Heart right ventricle (tissue), 16 donors: Measurements from ENCODE around the gene B4GALT6. TPM values are rescaled to one million over a fixed set of nuclear protein-coding genes. Genes with fewer than 3 reads are reported as not detected.

ENCODE experiments used
- ATAC-seq, 8 donors: fragments of 200-7000 bp; cut with Tn5 transposase; one replicate each; pipeline ENCODE4 v1.9.1; 2020; ENCODE audit warnings: mild to moderate bottlenecking in 8 of 8, moderate library complexity in 8 of 8, moderate number of reproducible peaks in 1 of 8
- DNase-seq, 2 donors: peaks; one replicate each; pipeline ENCODE4 v3.0.0-alpha.2; 2020
- H3K27ac ChIP-seq, 10 donors: fragments of 200-600 bp; sonication (generic) in 2 of 10; one replicate each; pipeline versions ENCODE4 v1.5.0 to v1.8.0; 2020 to 2022; ENCODE audit warnings: mild to moderate bottlenecking in 3 of 10
- H3K27me3 ChIP-seq, 7 donors: fragments of 200-600 bp; one replicate each; pipeline ENCODE4 v1.8.0; 2021 to 2022; ENCODE audit warnings: mild to moderate bottlenecking in 2 of 7
- H3K36me3 ChIP-seq, 9 donors: fragments of 200-600 bp; sonication (generic) in 1 of 9; one replicate each; pipeline versions ENCODE4 v1.5.0 to v1.8.0; 2020 to 2022; ENCODE audit warnings: mild to moderate bottlenecking in 2 of 9
- H3K4me1 ChIP-seq, 9 donors: fragments of 200-600 bp; sonication (generic) in 1 of 9; one replicate each; pipeline versions ENCODE4 v1.5.0 to v1.8.0; 2020 to 2022; ENCODE audit warnings: mild to moderate bottlenecking in 4 of 9
- H3K4me3 ChIP-seq, 10 donors: fragments of 200-600 bp; sonication (generic) in 2 of 10; one replicate each; pipeline versions ENCODE4 v1.5.0 to v1.8.0; 2020 to 2022; ENCODE audit warnings: mild to moderate bottlenecking in 7 of 10, moderate library complexity in 2 of 10
- H3K9me3 ChIP-seq, 11 donors: fragments of 200-600 bp in 10 of 11; sonication (generic) in 2 of 11; one replicate each; pipeline versions ENCODE4 v1.5.0 to v1.8.0; 2013 to 2022; ENCODE audit warnings: mild to moderate bottlenecking in 2 of 11, control low read depth in 1 of 11, moderate library complexity in 1 of 11
- CTCF ChIP-seq, 9 donors: fragments of 200-600 bp; sonication (generic) in 2 of 9; IDR thresholded peaks; one replicate each; pipeline versions ENCODE4 v1.5.0 to v1.8.0; 2021 to 2022; ENCODE audit warnings: antibody characterized with exemption in 9 of 9, mild to moderate bottlenecking in 5 of 9, moderate library complexity in 1 of 9
- WGBS, 2 donors: extraction: QIAGEN DNeasy Blood & Tissue Kit; methylation state at CpG; one replicate each; pipeline ENCODE4 v1.1.7; 2013; ENCODE audit warnings: inconsistent platforms in 1 of 2; 5-methylcytosine and 5-hydroxymethylcytosine counted together
- intact Hi-C, 10 donors: fragments of 100-400 bp; cut with DNase I; formaldehyde crosslinking; loops; one replicate each; pipeline versions ENCODE4 v1.11.1 to v1.14.2; 2022
- polyA plus RNA-seq, 2 donors: library from polyadenylated mRNA; stranded (reverse); fragments of 200-250 nt; gene quantifications; one replicate each; pipeline ENCODE4 v1.2.3, GENCODE V29; 2013
- total RNA-seq, 10 donors: library from RNA; stranded (reverse); fragmentation: NEBNext Ultra II Directional in 3 of 10; extraction: Animal tissue kit (Norgen Biotek cat#: 25700) in 3 of 10; gene quantifications; one replicate each; pipeline versions ENCODE4 v1.2.1 to v1.2.4, GENCODE V29; 2021 to 2023
- donor health status: Arrhythmogenic right ventricular cardiomyopathy.
- donor health status: ischemic (EF 13 %, LVEDD 7.1; RV severe dilation, severe dysfunction).
- donor health status: healthy with polysubstance abuse.
- donor health status: DM: no; HTN: yes; CAD: no.
- donor health status: DM: no; HTN: no; CAD: no.
- donor health status: ischemic (EF 25% LVEDD 6.9; RV normal size, moderate dysfunction).
- donor health status: ischemic (EF 25% LVEDD 5.7; RV mildly dilated, moderate dysfunction).
- donor health status: healthy.
- donor health status: DM: yes; HTN: yes; CAD: no.
- donor health status: Ischemic cardiomyopathy.
- donor health status: ischemic (EF 35%, LVEDD 5.7; RV mildly dilated, moderate dysfunction).
- donor health status: nonischemic (EF 11% LVEDD 7.7; RV severe dilation, severe dysfunction).
- donor health status: DM: yes; HTN: yes; CAD: no.
- donor health status: PGD.
- donor health status: ischemic (EF 29% LVEDD 5.4; RV normal size, mild dysfunction).
- donor health status: nonischemic (EF 23%, LVEDD 6.1; RV moderate dilation, normal function).

The B4GALT6 gene
- total and polyA plus RNA-seq, 12 donors: 0.61 to 19.6 (median 7.8) TPM

DNA sequence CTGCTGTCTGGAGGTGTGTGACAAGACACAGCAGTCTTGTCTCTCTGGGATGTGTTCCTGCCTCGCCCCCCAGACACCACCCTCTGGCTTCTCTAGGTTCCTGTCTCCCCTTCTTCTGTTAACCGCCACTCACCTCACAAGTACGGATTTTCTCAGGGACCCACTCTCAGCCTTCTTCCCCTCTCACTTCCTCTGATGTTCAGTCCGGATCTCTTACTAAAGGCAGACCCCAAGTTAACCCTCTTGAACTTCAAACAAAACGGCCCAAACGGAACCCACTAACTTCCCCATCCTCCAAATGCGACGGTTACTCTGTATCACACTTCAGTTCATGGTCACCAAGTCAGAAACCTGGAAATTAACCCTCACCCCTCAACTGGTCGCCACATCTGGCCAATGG is 32.0 kb downstream of the B4GALT6 start:
- no peaks in the 10 kb centered on the region for H3K9me3 ChIP-seq
- no peaks in the 10 kb centered on the region for H3K4me1 ChIP-seq
- no peak for TF ChIP-seq CTCF (IDR thresholded peaks at IDR 0.05)
- no peaks in the 10 kb centered on the region for H3K27me3 ChIP-seq
- DNase-seq (no peak), ATAC-seq (no peak)
- WGBS, 2 donors: 85 to 91% methylated on average over 9 of the region's 9 CpGs
- intact Hi-C loops: no loop called here
- H3K36me3 ChIP-seq: no peaks in the 10 kb centered on the region
- H3K4me3 ChIP-seq: no peak overlapping the region
- no peak overlapping the region for H3K27ac ChIP-seq

DNA sequence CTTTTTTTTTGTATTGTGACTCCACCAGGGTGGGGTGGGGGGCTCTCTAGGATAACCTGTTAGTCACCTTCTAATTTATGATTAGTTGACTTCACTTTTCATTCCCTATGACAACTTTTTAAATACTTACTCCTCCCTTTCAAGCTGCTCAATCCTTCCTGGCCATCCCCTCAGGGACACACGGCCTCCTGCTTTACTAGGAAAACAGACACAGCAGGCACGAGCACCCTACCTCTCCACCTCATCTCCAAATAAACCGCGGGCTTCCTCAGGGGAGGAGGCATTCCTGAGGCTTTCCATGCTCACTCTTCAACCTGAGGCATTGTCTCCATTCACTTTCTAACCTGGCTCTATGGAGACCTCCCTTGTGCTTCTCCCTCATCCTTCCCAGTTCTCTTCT is 33.0 kb downstream of the B4GALT6 start:
- Histone ChIP-seq H3K4me3 (no peak overlapping the region), H3K4me1 (no peaks in the 10 kb centered on the region), H3K9me3 (no peaks in the 10 kb centered on the region), H3K27ac (no peak overlapping the region), H3K27me3 (no peaks in the 10 kb centered on the region), H3K36me3 (no peaks in the 10 kb centered on the region)
- DNase-seq: no peak
- 89 to 91% methylated on average over 4 of the region's 4 CpGs for whole genome bisulfite sequencing, 2 donors
- ATAC-seq: no peak
- intact Hi-C loops: no loop called here
- no peak for TF ChIP-seq CTCF (IDR thresholded peaks at IDR 0.05)

DNA sequence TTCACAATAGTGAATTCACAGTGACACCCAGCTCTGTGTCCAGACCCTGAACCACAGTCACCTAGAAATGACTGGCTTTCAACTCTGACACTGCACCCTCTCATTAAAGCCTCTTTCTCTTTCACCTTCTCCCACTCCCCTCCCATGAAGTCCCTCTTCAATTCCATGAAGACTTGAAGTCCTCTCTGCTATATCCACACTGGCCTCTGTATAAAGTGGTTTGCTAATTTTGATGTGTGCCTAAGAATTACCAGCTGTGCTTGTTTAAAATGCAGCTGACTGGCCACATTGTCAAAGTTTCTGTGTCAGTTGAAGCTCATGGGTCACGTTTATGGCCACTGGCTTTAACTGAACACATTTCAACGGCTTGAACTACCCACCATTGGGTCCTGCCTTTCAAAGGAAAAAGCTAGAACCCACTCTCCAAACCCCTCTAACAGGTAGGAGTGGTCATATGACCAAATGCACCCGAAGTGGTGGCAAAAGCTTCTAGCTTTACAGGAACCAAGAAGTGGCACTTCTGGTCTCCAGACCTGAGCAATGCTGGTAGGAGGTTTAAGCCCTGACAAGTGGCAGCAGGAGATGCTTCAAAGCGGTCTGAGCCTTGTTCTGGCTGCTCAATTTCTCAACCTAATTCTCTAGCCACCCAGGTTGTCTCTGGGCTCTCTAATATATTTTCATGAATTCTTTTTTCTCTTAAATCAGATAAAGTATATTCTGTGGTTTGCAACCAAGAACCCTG is 34.2 kb downstream of the B4GALT6 start:
- DNase-seq (no peak), ATAC-seq (no peak)
- intact Hi-C loops: no loop called here
- Histone ChIP-seq H3K27me3 (no peaks in the 10 kb centered on the region), H3K27ac (no peak overlapping the region), H3K4me1 (no peaks in the 10 kb centered on the region), H3K9me3 (no peaks in the 10 kb centered on the region), H3K4me3 (no peak overlapping the region), H3K36me3 (no peaks in the 10 kb centered on the region)
- no peak for TF ChIP-seq CTCF (IDR thresholded peaks at IDR 0.05)
- WGBS, 2 donors: 66 to 71% methylated on average over 4 of the region's 4 CpGs

DNA sequence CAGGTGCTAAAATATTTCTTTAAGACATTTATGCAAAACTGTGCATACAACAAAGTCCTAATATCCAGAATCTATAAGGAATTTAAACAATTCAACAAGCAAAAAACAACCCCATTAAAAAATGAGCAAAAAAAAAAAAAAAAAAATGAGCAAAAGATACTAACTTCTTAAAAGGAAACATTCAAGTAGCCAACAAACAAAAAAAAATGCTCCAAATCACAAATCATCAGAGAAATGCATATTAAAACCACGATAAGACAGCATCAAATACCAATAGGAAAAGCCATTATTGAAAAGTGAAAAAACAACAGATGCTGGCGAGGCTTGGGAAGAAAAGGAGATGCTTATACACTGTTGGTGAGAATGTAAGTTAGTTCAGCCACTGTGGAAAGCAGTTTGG is 34.9 kb downstream of the B4GALT6 start:
- Histone ChIP-seq H3K27ac (no peak overlapping the region), H3K4me3 (no peak overlapping the region), H3K9me3 (no peaks in the 10 kb centered on the region), H3K27me3 (no peaks in the 10 kb centered on the region), H3K36me3 (no peaks in the 10 kb centered on the region), H3K4me1 (no peaks in the 10 kb centered on the region)
- no peak for ATAC-seq
- intact Hi-C loops: no loop called here
- DNase-seq: no peak
- no peak for TF ChIP-seq CTCF (IDR thresholded peaks at IDR 0.05)
- 94 to 97% methylated on average over 2 of the region's 2 CpGs for WGBS, 2 donors
